Calu3 (cell line): Measurements from ENCODE around the gene PRKCZ. TPM values are rescaled to one million over a fixed set of nuclear protein-coding genes. Genes with fewer than 3 reads are reported as not detected.

Source experiments
- BruUV-seq: library from RNA; stranded (reverse); fragments of 400-500 nt; replicated peaks from 2 replicates; lab custom pipeline; 2021; lab: Mats Ljungman, UMichigan
- CTCF ChIA-PET: fragments of 300-600 bp; sonication (Branson Sonifier 250); formaldehyde crosslinking; loops from one replicate; lab custom pipeline; 2022; ENCODE audit warnings: antibody characterized with exemption; lab: Charles Lee
- DNase-seq: peaks from one replicate; pipeline ENCODE4 v3.0.0; 2022
- H3K27ac Mint-ChIP-seq: one replicate; pipeline ENCODE4 v1.8.0; 2022; ENCODE audit warnings: mixed read lengths; ENCODE audit not compliant: unreplicated experiment
- H3K27me3 Mint-ChIP-seq: one replicate; pipeline ENCODE4 v1.8.0; 2022; ENCODE audit warnings: mixed read lengths; ENCODE audit not compliant: unreplicated experiment
- H3K36me3 Mint-ChIP-seq: one replicate; pipeline ENCODE4 v1.8.0; 2022; ENCODE audit warnings: mild to moderate bottlenecking, moderate library complexity, mixed read lengths; ENCODE audit not compliant: insufficient read depth, unreplicated experiment
- H3K4me1 Mint-ChIP-seq: one replicate; pipeline ENCODE4 v1.8.0; 2022; ENCODE audit warnings: mild to moderate bottlenecking, low read depth, mixed read lengths; ENCODE audit not compliant: unreplicated experiment
- H3K4me3 Mint-ChIP-seq: one replicate; pipeline ENCODE4 v1.8.0; 2022; ENCODE audit warnings: mild to moderate bottlenecking, low read depth, moderate library complexity, mixed read lengths; ENCODE audit not compliant: unreplicated experiment
- H3K9me3 Mint-ChIP-seq: one replicate; pipeline ENCODE4 v1.8.0; 2022; ENCODE audit warnings: low read depth, mixed read lengths; ENCODE audit not compliant: unreplicated experiment
- CTCF ChIP-seq: fragments of 200-600 bp; IDR thresholded peaks from one replicate; pipeline ENCODE4 v1.8.0; 2022; ENCODE audit warnings: antibody characterized with exemption; ENCODE audit not compliant: unreplicated experiment
- intact Hi-C: fragments of 100-400 bp; cut with micrococcal nuclease; formaldehyde crosslinking; loops from one replicate; pipeline ENCODE4 v1.10.0; 2022; ENCODE audit not compliant: unreplicated experiment
- total RNA-seq: library from RNA; stranded (reverse); gene quantifications from 2 replicates; pipeline ENCODE4 v1.2.3, GENCODE V29; 2022

The PRKCZ gene
- total RNA-seq, 1 experiment from 2014 or later: 26.0 TPM

GRCh38 chr1:2170211-2170610 lies 120.0 kb downstream of the PRKCZ start:
- no peaks in the 10 kb centered on the region for H3K9me3 Mint-ChIP-seq
- DNase-seq: no peak
- no TSS peak for BruUV-seq
- intact Hi-C loops: no loop called here
- no peak for TF ChIP-seq CTCF
- no peak overlapping the region for H3K27ac Mint-ChIP-seq
- peaks cover 24% of the 10 kb centered on the region for H3K36me3 Mint-ChIP-seq
- CTCF ChIA-PET: no interaction called here
- H3K27me3 Mint-ChIP-seq: no peaks in the 10 kb centered on the region
- no peak overlapping the region for H3K4me3 Mint-ChIP-seq
- H3K4me1 Mint-ChIP-seq: no peaks in the 10 kb centered on the region

GRCh38 chr1:2172012-2172411 lies 121.8 kb downstream of the PRKCZ start:
- CTCF ChIA-PET: no interaction called here
- Mint-ChIP-seq H3K27me3 (no peaks in the 10 kb centered on the region), H3K9me3 (no peaks in the 10 kb centered on the region), H3K27ac (no peak overlapping the region), H3K36me3 (peaks cover 24% of the 10 kb centered on the region), H3K4me1 (no peaks in the 10 kb centered on the region), H3K4me3 (no peak overlapping the region)
- no peak for TF ChIP-seq CTCF
- no TSS peak for BruUV-seq
- intact Hi-C loops: no loop called here
- no peak for DNase-seq

- DNase-seq: no peak
- CTCF ChIA-PET: no interaction called here
- no TSS peak for BruUV-seq
- Mint-ChIP-seq H3K4me3 (no peak overlapping the region), H3K27me3 (no peaks in the 10 kb centered on the region), H3K27ac (no peak overlapping the region), H3K36me3 (peaks cover 24% of the 10 kb centered on the region), H3K4me1 (no peaks in the 10 kb centered on the region), H3K9me3 (no peaks in the 10 kb centered on the region)
- TF ChIP-seq CTCF: no peak
- intact Hi-C loops: no loop called here
Measured at GRCh38 chr1:2172551-2173146, 122.4 kb downstream of the PRKCZ start.

GRCh38 chr1:2173546-2174347 lies 123.5 kb downstream of the PRKCZ start:
- no peak overlapping the region for H3K4me3 Mint-ChIP-seq
- no peak for DNase-seq
- H3K4me1 Mint-ChIP-seq: no peaks in the 10 kb centered on the region
- H3K36me3 Mint-ChIP-seq: peaks cover 24% of the 10 kb centered on the region
- H3K27me3 Mint-ChIP-seq: no peaks in the 10 kb centered on the region
- intact Hi-C loops: no loop called here
- no peaks in the 10 kb centered on the region for H3K9me3 Mint-ChIP-seq
- no peak for TF ChIP-seq CTCF
- no TSS peak for BruUV-seq
- CTCF ChIA-PET: interaction anchor here (0.5 to 1.0 kb wide), 5 partner anchors 10 to 129 kb away, joined by 3 to 7 read pairs (median 3); no protein-coding TSS in a partner anchor
- H3K27ac Mint-ChIP-seq: no peak overlapping the region
